ENCODE data around the gene ZFHX3. TPM values are rescaled to one million over a fixed set of nuclear protein-coding genes. Genes with fewer than 3 reads are reported as not detected.

Gene ZFHX3
- total RNA-seq, 2 donors from 2014 or later, result 0.79 to 2.2 TPM

- 10% methylated on average over 4 of the region's 4 CpGs; no CpG with 5 or more reads in 1 of the 2 experiments for WGBS, 2 experiments (ENCODE audit: insufficient coverage in 1 of 2, insufficient read length in 1 of 2)
- Histone ChIP-seq H3K4me3 (ENCODE audit: low read length) (no peak overlapping the region), H3K36me3 (ENCODE audit: control insufficient read depth, insufficient read depth, low read length) (no peaks in the 10 kb centered on the region), H3K27ac (ENCODE audit: low read depth, low read length) (no peak overlapping the region), H3K9me3 (ENCODE audit: control insufficient read depth, low read length) (no peaks in the 10 kb centered on the region), H3K9ac (ENCODE audit: extremely low read depth, low read length, poor library complexity, severe bottlenecking) (no peak overlapping the region), H3K4me1 (ENCODE audit: control insufficient read depth, insufficient read depth, low read length) (peaks cover 6% of the 10 kb centered on the region), H3K27me3 (ENCODE audit: control insufficient read depth, insufficient read depth, low read length, poor library complexity, severe bottlenecking) (peaks cover 88% of the 10 kb centered on the region)
- Mint-ChIP-seq H3K36me3 (ENCODE audit: low read depth) (no peaks in the 10 kb centered on the region), H3K4me1 (peaks cover 21% of the 10 kb centered on the region), H3K27ac (no peak overlapping the region), H3K4me3 (no peak overlapping the region), H3K27me3 (ENCODE audit: insufficient read depth) (peaks cover 74% of the 10 kb centered on the region), H3K9me3 (no peaks in the 10 kb centered on the region)
- TF ChIP-seq, protein P1, sequence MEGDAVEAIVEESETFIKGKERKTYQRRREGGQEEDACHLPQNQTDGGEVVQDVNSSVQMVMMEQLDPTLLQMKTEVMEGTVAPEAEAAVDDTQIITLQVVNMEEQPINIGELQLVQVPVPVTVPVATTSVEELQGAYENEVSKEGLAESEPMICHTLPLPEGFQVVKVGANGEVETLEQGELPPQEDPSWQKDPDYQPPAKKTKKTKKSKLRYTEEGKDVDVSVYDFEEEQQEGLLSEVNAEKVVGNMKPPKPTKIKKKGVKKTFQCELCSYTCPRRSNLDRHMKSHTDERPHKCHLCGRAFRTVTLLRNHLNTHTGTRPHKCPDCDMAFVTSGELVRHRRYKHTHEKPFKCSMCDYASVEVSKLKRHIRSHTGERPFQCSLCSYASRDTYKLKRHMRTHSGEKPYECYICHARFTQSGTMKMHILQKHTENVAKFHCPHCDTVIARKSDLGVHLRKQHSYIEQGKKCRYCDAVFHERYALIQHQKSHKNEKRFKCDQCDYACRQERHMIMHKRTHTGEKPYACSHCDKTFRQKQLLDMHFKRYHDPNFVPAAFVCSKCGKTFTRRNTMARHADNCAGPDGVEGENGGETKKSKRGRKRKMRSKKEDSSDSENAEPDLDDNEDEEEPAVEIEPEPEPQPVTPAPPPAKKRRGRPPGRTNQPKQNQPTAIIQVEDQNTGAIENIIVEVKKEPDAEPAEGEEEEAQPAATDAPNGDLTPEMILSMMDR (conservative IDR thresholded peaks at IDR 0.05), result no peak
- peak; percentile 38 for DNase-seq
These were observed 13.1 kb upstream of the ZFHX3 start for GRCh38 chr16:73060892-73061490.

GRCh38 chr16:73059779-73060615 is 12.1 kb upstream of the ZFHX3 start:
- peaks cover 88% of the 10 kb centered on the region for H3K27me3 ChIP-seq (ENCODE audit: control insufficient read depth, insufficient read depth, low read length, poor library complexity, severe bottlenecking)
- TF ChIP-seq, protein P1 (conservative IDR thresholded peaks at IDR 0.05), result no peak
- peaks cover 6% of the 10 kb centered on the region for H3K4me1 ChIP-seq (ENCODE audit: control insufficient read depth, insufficient read depth, low read length)
- Mint-ChIP-seq H3K9me3 (no peaks in the 10 kb centered on the region), H3K4me3 (no peak overlapping the region), H3K27me3 (ENCODE audit: insufficient read depth) (peaks cover 64% of the 10 kb centered on the region), H3K27ac (no peak overlapping the region), H3K36me3 (ENCODE audit: low read depth) (no peaks in the 10 kb centered on the region), H3K4me1 (peaks cover 26% of the 10 kb centered on the region)
- no peak overlapping the region for H3K4me3 ChIP-seq (ENCODE audit: low read length)
- H3K36me3 ChIP-seq (ENCODE audit: control insufficient read depth, insufficient read depth, low read length), result no peaks in the 10 kb centered on the region
- H3K9me3 ChIP-seq (ENCODE audit: control insufficient read depth, low read length), result no peaks in the 10 kb centered on the region
- peak; percentile 42 for DNase-seq
- H3K9ac ChIP-seq (ENCODE audit: extremely low read depth, low read length, poor library complexity, severe bottlenecking), result no peak overlapping the region
- 3% methylated on average over 7 to 9 of the region's 10 CpGs for WGBS, 2 experiments (ENCODE audit: insufficient coverage in 1 of 2, insufficient read length in 1 of 2)
- H3K27ac ChIP-seq (ENCODE audit: low read depth, low read length), result no peak overlapping the region

DNA sequence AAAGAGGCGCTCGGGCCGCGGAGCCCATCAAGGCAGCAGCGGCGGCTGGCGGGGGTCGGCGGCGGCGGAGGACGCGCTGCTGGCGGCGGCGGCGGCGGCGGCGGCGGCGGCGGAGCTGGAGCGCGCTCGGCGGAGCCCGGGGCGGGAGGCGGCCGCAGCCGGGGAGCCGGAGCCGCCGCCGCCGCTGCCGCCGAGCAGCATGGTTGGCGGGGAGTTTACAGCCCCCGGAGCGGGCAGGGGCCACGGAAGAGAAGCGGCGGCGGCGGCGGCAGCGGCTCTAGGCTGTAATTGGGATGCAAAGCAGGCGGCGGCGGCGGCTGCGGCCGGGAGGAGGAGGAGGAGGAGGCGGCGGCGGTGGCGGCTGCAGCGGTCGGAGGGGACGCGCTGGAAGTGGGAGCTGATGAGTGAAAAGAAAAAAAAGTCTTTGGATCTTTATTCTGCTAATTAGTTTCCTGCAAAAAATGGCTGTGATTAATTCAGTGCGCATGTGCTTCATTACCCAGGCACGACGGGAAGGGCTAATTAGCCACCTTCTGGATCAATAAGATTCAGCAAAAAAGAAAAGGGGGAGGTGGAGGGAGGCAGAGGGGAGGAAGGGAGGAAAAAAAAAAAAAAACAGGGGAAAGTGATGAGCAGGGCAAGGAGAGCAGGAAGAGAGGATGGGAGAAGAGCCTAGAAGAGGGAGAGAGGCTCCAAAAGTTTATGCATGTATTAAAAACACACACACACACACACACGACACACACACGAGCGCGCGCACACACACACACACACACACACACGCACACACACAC is 10.9 kb upstream of the ZFHX3 start:
- H3K4me3 Mint-ChIP-seq, result peak overlapping the region; percentile 63
- peaks cover 6% of the 10 kb centered on the region for H3K4me1 ChIP-seq (ENCODE audit: control insufficient read depth, insufficient read depth, low read length)
- H3K36me3 ChIP-seq (ENCODE audit: control insufficient read depth, insufficient read depth, low read length), result no peaks in the 10 kb centered on the region
- TF ChIP-seq, protein P1 (conservative IDR thresholded peaks at IDR 0.05), result no peak
- peaks cover 19% of the 10 kb centered on the region for H3K4me1 Mint-ChIP-seq
- H3K27me3 Mint-ChIP-seq (ENCODE audit: insufficient read depth), result peaks cover 52% of the 10 kb centered on the region
- peak overlapping the region; percentile 82 for H3K4me3 ChIP-seq (ENCODE audit: low read length)
- no peak overlapping the region for H3K27ac Mint-ChIP-seq
- no peaks in the 10 kb centered on the region for H3K36me3 Mint-ChIP-seq (ENCODE audit: low read depth)
- H3K9ac ChIP-seq (ENCODE audit: extremely low read depth, low read length, poor library complexity, severe bottlenecking), result no peak overlapping the region
- peaks cover 88% of the 10 kb centered on the region for H3K27me3 ChIP-seq (ENCODE audit: control insufficient read depth, insufficient read depth, low read length, poor library complexity, severe bottlenecking)
- H3K9me3 ChIP-seq (ENCODE audit: control insufficient read depth, low read length), result no peaks in the 10 kb centered on the region
- peak overlapping the region; percentile 74 for H3K27ac ChIP-seq (ENCODE audit: low read depth, low read length)
- DNase-seq, result peak; percentile 84
- H3K9me3 Mint-ChIP-seq, result no peaks in the 10 kb centered on the region
- WGBS, 2 experiments (ENCODE audit: insufficient coverage in 1 of 2, insufficient read length in 1 of 2), result 0% methylated on average over 3 to 71 of the region's 72 CpGs
